ENCODE results near the gene BPTF. TPM values are rescaled to one million over a fixed set of nuclear protein-coding genes. Genes with fewer than 3 reads are reported as not detected.

Gene BPTF
- total RNA-seq, 1 experiment from 2014 or later, result 61.8 TPM

GRCh38 chr17:68019336-68019674 is 194.0 kb downstream of the BPTF start:
- no peak for DNase-seq
- POLR2A ChIA-PET (ENCODE audit: unreplicated experiment), result interaction anchor here (0.6 kb wide), 1 partner anchor 13 kb away, joined by 3 read pairs; no protein-coding TSS in a partner anchor

GRCh38 chr17:68019675-68020408 is 194.5 kb downstream of the BPTF start:
- H3K27ac ChIP-seq (ENCODE audit: low read length), result peak overlapping the region; percentile 44
- BruUV-seq (replicated peaks), result TSS peak; percentile 100
- peak overlapping the region; percentile 89 for H3K4me2 ChIP-seq (ENCODE audit: low read length)
- peak overlapping the region; percentile 94 for H2AFZ ChIP-seq (ENCODE audit: low read length)
- H4K20me1 ChIP-seq (ENCODE audit: low read length), result no peaks in the 10 kb centered on the region
- ATAC-seq (peak; percentile 91), DNase-seq (peak; percentile 99)
- no peaks in the 10 kb centered on the region for H3K9me2 ChIP-seq (replicated peaks; ENCODE audit: low read length)
- ChIA-PET POLR2A (ENCODE audit: unreplicated experiment) (interaction anchor here (0.6 to 1.2 kb wide), 3 partner anchors 13 to 25 kb away, joined by 3 to 6 read pairs (median 4); partner anchors contain the start of gene KPNA2), CTCF (interaction anchor here (0.6 to 1.0 kb wide), 3 partner anchors 9 to 1448 kb away, joined by 3 to 5 read pairs (median 5); no protein-coding TSS in a partner anchor)
- peak overlapping the region; percentile 68 for H3K4me3 ChIP-seq (ENCODE audit: low read length)
- H3K27me3 ChIP-seq (ENCODE audit: low read length), result no peaks in the 10 kb centered on the region
- H3K36me3 ChIP-seq (ENCODE audit: low read depth, low read length), result no peaks in the 10 kb centered on the region
- intact Hi-C loops (cut with micrococcal nuclease), result loop anchor here (1.0 kb wide), 2 partner anchors 15 to 25 kb away; partner anchors contain the start of gene KPNA2
- H3K9ac ChIP-seq (ENCODE audit: low read length), result peak overlapping the region; percentile 81
- no peak for TF ChIP-seq EZH2 (IDR thresholded peaks at IDR 0.05; ENCODE audit: low read length, unreplicated experiment)
- no peak for TF ChIP-seq EZH2phosphoT487 (IDR thresholded peaks at IDR 0.05; ENCODE audit: borderline replicate concordance, low read length)
- no peak; the same call in 1 of the 2 replicates for TF ChIP-seq CTCF (conservative IDR thresholded peaks at IDR 0.05; ENCODE audit: low read depth, low read length)
- H3F3A ChIP-seq (ENCODE audit: low read length, unreplicated experiment), result no peaks in the 10 kb centered on the region
- H3K9me3 ChIP-seq (ENCODE audit: low read length), result no peaks in the 10 kb centered on the region
- H3K79me2 ChIP-seq (ENCODE audit: low read length), result no peaks in the 10 kb centered on the region
- peaks cover 5% of the 10 kb centered on the region for H3K4me1 ChIP-seq (ENCODE audit: insufficient read depth, low read length)

More at GRCh38 chr17:68019336-68019674, 194.0 kb downstream of the BPTF start:
- H3F3A ChIP-seq (ENCODE audit: low read length, unreplicated experiment), result no peaks in the 10 kb centered on the region
- H4K20me1 ChIP-seq (ENCODE audit: low read length), result no peaks in the 10 kb centered on the region
- TF ChIP-seq EZH2phosphoT487 (IDR thresholded peaks at IDR 0.05; ENCODE audit: borderline replicate concordance, low read length) (no peak), CTCF (conservative IDR thresholded peaks at IDR 0.05; ENCODE audit: low read depth, low read length) (no peak), EZH2 (IDR thresholded peaks at IDR 0.05; ENCODE audit: low read length, unreplicated experiment) (no peak)
- CTCF ChIA-PET, result interaction anchor here (1.0 kb wide), 1 partner anchor 8 kb away, joined by 5 read pairs; no protein-coding TSS in a partner anchor
- H3K27me3 ChIP-seq (ENCODE audit: low read length), result no peaks in the 10 kb centered on the region
- H3K27ac ChIP-seq (ENCODE audit: low read length), result no peak overlapping the region
- intact Hi-C loops (cut with micrococcal nuclease), result loop anchor here (1.0 kb wide), 1 partner anchor 24 kb away; no protein-coding TSS in a partner anchor
- no peaks in the 10 kb centered on the region for H3K9me3 ChIP-seq (ENCODE audit: low read length)
- H3K79me2 ChIP-seq (ENCODE audit: low read length), result no peaks in the 10 kb centered on the region
- no TSS peak for BruUV-seq (replicated peaks)
- H3K36me3 ChIP-seq (ENCODE audit: low read depth, low read length), result no peaks in the 10 kb centered on the region
- peak overlapping the region; percentile 16; the same call in 1 of the 2 replicates for H3K4me3 ChIP-seq (ENCODE audit: low read length)
- no peak for ATAC-seq
- H3K9me2 ChIP-seq (replicated peaks; ENCODE audit: low read length), result no peaks in the 10 kb centered on the region
- no peak overlapping the region for H2AFZ ChIP-seq (ENCODE audit: low read length)
- no peak overlapping the region for H3K9ac ChIP-seq (ENCODE audit: low read length)
- peak overlapping the region; percentile 68 for H3K4me2 ChIP-seq (ENCODE audit: low read length)
- H3K4me1 ChIP-seq (ENCODE audit: insufficient read depth, low read length), result peaks cover 5% of the 10 kb centered on the region
